Stimulated activated CD8-positive, alpha-beta memory T cell treated with anti-CD3 and anti-CD28 coated beads, Interleukin-15, amount 100 ng/mL, for 1 hour (primary cell): Measurements from ENCODE around the gene TARS1.

Source experiments
- DNase-seq: peaks from one replicate; pipeline ENCODE4 v3.0.0-alpha.2; 2020; ENCODE audit warnings: low read depth

The TARS1 gene

DNA sequence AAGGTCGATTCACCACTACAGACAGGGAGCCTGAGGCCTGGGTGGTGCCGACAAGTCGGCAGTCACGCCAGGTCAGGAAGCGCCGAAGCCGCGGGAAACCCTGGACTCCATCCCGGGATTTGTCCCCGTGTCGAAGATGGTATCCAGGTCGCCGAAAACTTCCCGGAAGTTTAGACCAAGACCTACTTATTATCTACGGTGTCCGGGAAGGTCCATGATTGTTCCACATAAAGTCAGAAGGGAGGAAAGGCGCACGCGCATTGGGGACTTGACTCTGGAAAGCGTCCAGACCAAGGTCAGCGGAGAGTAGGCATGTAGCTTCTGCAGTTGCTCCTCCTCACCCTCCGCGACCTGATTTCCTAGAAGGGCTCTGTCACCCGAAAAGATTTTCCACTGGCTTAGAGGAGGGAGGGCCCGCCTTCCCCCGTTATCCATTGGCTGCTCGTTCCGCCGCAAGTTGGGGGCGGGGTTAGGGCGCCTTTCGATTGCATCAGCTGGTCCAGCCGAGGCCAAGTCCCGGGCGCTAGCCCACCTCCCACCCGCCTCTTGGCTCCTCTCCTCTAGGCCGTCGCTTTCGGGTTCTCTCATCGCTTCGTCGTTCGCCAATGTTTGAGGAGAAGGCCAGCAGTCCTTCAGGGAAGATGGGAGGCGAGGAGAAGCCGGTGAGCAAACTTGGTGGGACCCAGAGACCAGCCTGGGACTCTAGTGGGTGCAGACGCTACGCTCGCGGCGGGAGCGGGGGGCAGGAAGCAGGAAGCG lies at the start of gene TARS1:
TARS1 (plus strand) TSS at position 484 of the 759 bp plus-strand sequence; CDS start at position 606, 122 bp downstream.
- DNase-seq, result peak; percentile 87

DNA sequence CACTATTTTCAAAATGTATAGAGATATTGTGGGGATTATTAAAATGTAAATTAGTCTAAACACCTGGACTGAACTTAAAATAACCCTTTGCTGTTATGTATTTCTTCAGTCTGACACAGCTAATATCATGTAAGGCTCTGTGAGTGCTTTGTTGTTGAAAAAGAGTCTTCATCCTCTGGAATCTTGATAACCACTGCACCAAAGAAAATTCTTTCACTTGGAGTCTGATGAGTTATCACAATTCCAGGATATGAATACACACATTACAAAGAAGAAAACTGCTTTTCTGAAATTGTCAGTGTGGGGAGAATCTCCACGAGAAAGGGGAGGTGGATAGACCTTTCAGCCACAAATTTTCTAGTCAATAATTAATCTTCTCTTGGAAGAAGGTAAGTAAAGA lies 42.3 kb upstream of the TARS1 start:
- no peak for DNase-seq

DNA sequence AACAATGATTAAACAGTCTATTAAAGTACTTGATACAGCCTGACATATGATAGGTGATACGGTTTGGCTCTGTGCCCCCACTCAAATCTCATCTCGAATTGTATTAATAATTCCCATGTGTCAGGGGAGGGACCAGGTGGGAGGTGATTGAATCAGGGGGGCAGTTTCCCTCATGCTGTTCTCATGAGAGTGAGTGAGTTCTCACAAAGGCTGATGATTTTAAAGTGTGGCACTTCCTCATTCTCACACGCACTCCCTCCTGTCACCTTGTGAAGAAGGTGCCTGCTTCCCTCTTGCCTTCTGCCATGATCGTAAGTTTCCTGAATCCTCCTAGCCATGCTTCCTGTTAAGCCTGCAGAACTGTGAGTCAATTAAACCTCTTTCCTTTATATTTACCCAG lies 40.1 kb upstream of the TARS1 start:
- no peak for DNase-seq

DNA sequence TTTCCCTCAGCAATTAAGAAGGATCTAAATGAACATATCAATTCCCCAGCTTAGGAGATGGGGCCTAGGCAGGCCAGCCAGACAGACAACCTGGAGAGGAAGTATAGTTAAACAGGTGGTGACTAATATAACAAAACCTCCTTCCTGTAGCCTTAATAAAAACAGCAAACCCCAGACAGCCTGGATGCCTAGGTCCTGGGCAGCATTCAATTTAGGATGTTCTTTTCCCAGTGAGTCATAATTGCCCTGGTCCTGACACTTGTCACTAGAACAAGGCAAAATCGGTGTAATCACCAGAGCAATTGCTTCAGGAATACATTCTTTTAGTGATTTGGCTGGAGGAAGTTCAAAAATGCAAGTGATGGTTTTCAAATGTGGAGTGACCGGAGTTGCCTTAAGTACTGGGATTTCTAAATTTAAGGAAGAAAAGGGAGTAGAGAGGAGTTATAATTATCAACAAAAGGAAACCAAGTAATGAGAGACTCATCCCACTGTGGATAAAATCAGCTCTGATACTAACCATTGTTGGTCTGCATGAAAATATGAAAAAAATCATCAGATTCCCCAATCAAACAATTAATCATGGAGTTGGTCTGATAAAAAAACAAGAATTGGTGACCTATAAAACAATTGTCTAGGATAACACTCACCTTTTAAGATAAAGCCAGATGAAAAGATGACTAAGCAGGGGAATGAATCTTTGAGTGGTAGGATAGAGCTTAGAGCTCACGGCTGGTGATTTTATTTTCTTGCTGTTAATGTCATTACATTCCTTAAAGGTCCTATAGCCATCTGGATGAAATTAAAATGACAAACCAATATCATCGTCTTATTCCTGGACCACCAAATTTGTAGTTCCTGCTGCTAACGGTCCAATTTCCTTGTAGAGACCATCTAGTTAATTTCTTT lies 39.0 kb upstream of the TARS1 start:
- no peak for DNase-seq

DNA sequence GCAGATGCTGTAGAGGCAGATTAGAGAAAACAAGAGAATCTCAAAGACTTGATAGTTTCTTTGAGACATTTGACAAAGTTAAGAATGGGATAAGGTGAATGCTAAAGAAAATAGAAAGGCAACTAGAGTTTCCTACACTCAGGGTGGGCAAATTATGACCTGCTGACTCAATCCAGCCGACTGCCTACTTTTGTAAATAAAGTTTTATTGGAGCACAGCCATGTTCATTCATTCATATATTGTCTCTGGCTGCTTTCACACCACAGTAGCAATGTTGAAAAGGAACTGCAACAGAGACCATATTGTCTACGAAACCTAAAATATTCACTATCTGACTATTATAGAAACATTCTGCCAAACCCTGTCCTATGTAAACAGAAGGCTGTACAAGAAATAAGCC lies 37.6 kb upstream of the TARS1 start:
- no peak for DNase-seq

DNA sequence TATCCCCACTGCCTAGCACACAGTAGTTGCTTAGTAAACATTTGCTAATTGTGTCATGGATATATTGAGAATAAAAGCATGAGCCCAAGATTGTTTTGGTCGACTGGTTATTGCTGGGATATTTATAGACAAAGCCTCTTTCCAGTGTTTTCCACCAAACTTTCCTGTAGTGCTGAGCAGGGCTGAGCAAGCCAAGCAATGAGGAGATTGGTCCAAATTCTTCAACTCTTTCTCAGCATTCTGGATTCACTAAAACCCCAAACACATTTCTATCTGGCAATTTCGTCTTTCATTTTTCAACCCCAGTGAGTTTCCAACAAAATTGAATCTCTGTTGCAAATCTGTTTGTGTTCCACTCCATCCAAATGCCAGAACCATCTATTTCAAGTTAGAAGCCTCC lies 31.9 kb upstream of the TARS1 start:
- no peak for DNase-seq

DNA sequence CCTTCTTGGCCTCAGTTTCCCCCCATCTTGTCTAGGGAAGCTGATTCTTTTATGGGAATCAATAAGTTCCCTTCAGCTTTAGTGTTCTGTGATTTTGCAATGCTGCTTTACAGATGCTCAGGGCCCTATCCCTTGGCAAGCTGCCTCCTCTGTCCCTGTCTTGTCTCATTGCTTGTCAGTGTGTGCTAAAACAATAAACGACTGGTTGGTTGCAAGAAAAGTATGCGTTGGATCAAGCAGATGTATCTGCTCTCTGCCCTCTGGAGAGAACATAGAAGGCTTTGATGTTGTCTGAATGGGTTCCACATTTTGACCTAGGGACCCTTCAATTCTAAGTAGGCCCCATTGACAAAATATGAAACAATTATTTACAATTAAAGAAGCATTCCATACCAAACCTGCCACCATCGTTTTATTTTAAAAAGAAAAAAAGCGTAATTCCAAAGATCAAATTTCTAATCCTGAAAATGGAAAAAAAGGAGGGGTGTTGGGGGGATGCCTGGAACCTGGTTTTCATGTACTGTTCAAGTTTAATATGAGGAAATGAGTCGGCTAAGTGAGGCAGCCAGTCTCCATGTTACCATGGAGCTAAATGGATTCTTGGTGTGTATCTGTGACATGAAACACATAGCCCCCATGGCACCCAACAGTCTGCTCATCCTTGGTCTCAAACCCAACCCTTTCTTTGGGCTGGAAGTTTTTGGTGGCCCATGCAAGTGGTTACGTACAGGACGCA lies 31.2 kb upstream of the TARS1 start:
- DNase-seq, result no peak

DNA sequence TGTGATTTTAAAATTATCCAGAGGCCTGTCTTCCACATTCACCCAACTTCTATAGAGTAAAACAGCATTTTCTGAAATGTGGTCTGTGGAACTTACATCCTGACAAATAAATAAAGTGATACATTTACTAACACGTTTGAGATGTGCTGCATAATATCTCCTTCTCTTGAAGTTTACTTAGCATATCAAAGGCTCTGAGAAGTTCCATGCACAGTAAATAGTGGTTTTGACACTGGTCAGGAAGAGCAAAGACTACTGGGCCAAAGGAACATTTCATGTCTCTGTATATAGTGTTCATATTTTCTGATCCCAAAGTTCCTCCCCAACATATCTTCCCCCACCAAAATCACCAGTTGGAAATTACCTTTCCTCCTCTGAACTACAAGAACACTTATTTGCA lies 30.5 kb upstream of the TARS1 start:
- DNase-seq, result no peak

DNA sequence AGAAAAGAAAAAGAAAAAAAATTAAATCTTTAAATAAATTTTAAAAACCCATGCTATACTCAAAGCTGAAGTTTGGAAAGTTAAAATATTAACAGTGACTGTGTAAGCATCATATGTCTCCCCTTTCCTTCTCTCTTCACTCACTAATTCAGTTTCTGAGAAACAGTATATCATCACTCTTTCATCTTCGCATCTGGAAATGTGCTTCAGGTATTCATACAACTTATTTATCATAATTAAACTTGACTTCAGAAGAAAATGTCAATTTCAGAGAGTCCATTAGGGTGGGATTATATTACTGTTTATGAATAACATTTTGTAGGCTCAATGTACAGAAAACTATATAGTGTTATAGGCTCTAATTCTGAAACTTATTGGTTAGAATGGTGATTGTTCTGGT lies 29.3 kb upstream of the TARS1 start:
- DNase-seq, result no peak

DNA sequence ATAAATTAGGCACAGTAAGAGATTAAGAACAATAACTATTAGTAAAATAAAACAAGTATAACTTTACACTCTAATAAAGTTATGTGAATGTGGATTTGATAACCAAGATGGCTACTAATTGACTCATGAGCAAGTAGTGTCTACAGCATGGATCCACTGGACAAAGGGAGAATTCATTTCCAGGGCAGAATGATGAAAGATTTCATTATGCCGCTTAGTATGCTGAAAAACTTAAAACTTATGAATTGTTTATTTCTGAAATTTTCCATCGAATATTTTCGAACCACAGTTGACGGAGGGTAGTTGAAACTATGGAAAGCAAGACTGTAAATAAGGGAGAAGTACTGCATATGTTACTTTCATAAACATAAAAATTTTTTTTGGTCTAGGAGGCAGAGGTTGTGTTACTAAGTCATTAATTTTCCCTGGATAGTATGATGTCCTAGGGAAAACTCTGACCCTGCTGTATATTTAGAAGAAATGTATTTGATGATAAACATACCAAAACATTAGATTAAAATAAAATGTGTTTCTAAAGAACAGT lies 24.9 kb upstream of the TARS1 start:
- no peak for DNase-seq

DNA sequence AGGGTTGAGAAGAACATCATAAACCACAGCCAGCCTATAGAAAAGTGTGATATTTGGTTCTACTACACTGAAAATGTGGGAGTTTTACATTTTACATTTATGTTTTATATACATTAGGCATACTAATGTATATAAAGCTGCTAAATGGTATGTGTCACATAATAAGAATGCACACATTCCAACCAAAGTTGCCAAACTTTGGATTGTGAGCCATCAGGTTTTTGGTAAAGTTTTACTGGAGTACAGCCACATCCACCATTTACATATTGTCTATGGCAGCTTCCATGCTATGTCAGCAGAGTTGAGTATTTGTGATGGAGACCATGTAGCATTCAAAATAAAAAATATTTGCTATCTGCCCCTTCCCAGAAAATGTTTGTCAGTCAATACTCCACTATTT lies 23.1 kb upstream of the TARS1 start:
- DNase-seq, result no peak

DNA sequence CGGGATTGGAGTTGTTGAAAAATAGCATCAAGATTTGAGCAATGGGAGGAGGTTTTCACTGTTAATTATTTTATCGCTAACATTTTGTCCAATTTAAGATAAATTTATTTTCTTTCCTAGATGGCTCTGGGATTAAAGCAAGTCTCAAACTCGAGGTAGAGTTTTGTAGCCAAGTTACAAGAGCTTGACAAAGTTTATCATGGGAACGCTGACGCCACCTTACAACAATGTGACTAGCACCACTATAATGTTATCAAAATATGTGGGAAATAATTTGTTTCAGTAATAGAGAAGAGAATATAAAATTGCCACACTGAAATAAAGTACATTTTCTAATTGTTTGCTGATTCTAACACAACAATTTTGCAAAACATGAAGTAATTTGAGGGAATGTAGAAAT lies 19.8 kb upstream of the TARS1 start:
- DNase-seq, result no peak

DNA sequence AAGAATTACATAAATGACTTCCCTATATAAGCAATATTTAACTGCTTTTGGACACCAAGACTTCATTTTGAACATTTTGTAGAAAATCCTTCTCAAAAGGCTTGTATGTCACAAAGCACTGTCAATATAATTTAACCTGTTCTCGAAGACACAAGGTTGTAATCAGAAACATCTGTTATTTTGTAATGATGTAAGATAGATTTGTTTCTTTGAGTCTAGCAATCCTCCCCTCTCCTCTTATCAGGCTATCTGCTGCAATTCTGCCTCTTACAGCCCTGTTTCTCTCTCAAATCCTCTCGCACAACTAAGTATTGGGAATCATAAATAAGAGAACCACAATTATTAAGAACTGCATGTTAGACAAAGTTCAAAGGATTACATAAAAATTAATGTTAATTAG lies 18.6 kb upstream of the TARS1 start:
- no peak for DNase-seq

DNA sequence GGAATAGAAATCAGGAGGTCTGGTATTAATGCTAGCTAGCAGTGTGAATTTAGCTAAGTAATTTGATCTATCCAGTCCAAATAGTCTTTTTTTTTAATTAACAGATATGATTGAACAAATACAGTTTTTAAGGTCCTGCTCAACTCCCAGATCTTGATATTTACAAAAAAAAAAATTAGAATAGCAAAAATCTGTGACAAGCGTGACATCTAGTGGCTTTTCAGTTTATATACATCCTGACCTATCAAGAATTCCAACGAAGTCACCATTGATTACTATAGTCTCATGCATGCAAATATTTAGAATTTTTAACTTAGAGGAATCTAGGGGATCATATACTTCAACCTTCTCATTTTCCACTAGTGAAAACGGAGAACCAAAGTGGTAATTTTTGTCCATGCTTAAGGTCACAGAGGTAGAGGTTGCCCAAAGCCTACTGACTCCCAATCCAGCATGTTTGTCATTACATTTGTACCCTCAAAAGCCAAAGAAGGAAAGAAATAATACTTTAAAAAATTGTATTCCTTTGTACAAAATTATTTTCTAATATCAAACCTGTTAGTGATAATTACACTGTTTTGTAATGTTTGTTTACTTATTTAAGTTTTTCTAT lies 17.6 kb upstream of the TARS1 start:
- no peak for DNase-seq

DNA sequence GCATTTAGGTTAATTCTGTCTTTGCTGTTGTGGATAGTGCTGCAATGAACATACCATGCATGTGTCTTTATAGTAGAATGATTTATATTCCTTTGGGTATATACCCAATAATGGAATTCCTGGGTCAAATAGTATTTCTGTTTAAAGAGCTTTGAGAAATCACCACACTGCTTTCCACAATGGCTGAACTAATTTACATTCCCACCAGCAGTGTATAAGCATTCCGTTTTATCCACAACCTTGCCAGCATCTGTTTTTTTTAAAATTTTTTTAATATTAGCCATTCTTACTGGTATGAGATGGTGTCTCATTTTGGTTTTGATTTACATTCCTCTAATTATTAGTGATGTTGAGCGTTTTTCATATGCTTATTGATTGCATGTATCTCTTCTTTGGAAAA lies 15.5 kb upstream of the TARS1 start:
- DNase-seq, result no peak

DNA sequence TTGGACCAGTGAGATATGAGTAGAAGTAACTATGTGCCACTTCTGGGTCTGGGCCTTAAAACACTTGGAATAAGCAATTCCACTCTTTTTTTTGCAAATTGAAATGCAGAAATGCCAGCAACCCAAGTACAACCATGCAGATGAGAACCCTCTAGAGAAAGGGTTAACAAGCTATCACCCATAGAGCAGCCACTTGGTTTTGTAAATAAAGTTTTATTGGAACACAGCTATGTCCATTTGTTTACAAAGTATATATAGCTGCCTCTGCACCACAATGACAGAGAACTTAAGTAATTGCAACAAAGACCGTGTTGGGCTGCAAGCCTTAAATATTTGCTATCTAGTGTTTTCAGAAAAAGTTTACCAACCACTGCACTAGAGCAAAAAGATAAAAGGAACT lies 9.8 kb upstream of the TARS1 start:
- no peak for DNase-seq

DNA sequence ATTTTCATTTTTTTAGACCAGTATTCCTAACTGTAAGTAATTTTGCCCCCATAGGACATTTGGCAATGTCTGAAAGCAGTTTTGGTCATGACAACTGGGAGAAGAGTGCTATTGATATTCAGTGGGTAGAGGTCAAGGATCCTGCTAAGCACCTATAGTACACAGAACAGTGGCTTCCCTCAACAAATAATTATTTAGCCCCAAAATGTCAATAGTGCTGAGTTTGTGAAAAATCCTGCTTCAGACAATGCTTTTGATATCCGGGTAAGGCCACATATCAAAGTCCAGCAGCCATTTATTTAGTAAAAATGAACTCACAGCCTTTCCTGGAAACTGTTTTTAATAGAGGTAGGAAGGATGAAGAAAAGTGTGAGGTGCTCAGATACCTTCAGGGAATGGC lies 8.1 kb upstream of the TARS1 start:
- no peak for DNase-seq

DNA sequence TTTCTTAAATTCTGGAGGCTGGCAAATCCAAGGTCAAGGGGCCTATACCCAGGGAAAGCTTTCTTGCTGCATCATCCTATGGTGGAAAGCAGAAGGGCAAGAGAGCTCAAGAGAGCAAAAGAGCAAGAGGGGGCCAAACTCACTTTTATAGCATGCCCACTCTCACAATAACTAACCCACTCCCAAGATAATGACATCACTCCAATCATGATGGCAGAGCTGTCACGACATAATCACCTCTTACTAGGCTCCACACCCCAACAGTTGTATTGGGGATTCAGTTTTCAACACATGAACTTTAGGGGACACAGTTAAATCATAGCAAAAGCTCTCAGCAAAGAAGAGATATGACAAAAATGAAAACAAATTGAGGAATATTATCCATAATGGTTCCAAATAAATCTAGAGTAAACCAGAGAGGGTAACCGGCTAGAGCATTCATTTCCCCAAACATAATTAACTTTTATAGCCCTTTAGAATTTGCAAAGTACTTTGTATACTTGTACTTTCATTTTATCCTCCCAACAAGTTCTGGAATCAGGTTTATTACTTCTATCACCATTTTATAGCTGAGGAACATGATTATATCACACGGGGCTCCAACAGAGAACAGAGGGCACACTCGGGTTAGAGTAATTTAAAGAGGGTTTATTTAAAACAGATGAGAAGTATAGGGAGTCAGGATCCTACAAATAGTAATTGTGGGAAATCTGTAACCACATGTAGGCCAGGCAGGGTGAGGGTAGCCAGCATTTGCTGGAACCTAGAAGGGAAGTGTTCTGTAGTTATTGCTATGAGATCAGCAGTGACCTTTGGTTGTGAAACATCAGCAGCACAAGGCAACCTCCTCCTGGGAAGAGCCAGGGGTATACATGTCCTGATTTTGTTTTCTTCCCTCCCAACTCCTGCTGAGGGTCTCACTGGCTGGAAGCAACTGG lies 7.2 kb upstream of the TARS1 start:
- no peak for DNase-seq

DNA sequence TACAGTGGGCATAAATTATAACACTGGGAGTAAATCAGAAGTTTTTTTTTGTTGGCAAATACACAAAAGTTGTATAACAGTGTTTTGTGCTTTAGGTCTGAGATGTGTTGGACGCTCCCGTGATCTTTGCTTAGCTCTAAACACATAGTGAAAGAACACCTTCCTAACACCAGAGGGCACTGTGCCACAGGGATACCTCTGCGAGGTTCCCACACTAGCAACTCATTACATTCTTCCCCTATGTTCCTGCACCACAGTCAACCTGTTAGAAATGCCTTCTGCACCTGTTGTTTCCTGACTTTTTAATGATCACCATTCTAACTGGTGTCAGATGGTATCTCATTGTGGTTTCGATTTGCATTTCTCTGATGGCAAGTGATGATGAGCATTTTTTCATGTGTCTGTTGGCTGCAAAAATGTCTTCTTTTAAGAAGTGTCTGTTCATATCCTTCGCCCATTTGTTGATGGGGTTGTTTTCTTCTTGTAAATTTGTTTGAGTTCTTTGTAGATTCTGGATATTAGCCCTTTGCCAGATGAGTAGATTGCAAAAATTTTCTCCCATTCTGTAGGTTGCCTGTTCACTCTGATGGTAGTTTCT lies 4.8 kb upstream of the TARS1 start:
- peak; percentile 37 for DNase-seq

DNA sequence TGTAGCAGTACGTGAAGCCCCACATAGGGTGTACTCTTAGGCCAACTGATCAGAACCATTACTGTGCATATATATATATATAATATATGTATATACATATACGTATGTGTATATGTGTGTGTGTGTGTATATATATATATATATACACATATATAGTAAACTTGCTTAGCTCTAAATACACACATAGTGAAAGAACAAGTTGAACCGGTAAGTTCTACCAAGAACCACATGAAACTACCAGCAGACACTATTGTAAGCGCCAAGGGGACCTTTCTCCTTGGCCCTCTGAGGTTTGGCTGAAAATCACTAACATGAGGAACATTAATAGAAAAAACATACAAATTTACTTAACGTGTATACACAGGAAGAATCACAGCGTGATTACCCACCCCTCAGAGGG lies 1.8 kb upstream of the TARS1 start:
- DNase-seq, result no peak
